KMS-11 (cell line): ENCODE results near the gene KNOP1.

Source experiments
- H2AFZ ChIP-seq: fragments of 200-600 bp; sonication (generic); 2 replicates; pipeline ENCODE4 v1.6.1; 2016; ENCODE audit warnings: antibody characterized with exemption, mixed run types, low read depth
- H3K27ac ChIP-seq: fragments of 200-600 bp; sonication (generic); 2 replicates; pipeline ENCODE4 v1.6.1; 2016; ENCODE audit warnings: mild to moderate bottlenecking, mixed run types
- H3K27me3 ChIP-seq: fragments of 200-600 bp; sonication (generic); 2 replicates; pipeline ENCODE4 v1.6.1; 2017; ENCODE audit warnings: mild to moderate bottlenecking, low read depth, mixed run types, moderate library complexity; ENCODE audit not compliant: insufficient read depth
- H3K36me3 ChIP-seq: fragments of 200-600 bp; sonication (generic); 2 replicates; pipeline ENCODE4 v1.6.1; 2017; ENCODE audit warnings: mild to moderate bottlenecking, mixed run types; ENCODE audit not compliant: insufficient read depth
- H3K4me1 ChIP-seq: fragments of 200-600 bp; sonication (generic); 2 replicates; pipeline ENCODE4 v1.6.1; 2016; ENCODE audit warnings: mild to moderate bottlenecking, low read depth, mixed run types; ENCODE audit not compliant: poor library complexity, severe bottlenecking
- H3K4me2 ChIP-seq: fragments of 200-600 bp; sonication (generic); 2 replicates; pipeline ENCODE4 v1.7.0; 2016; ENCODE audit warnings: mild to moderate bottlenecking, mixed run types
- H3K4me3 ChIP-seq: fragments of 200-600 bp; sonication (generic); IDR thresholded peaks from 2 replicates; pipeline ENCODE4 v1.6.1; 2017; ENCODE audit warnings: low read depth, low read length, mixed read lengths; ENCODE audit not compliant: insufficient read depth
- H3K79me2 ChIP-seq: fragments of 200-600 bp; sonication (generic); 2 replicates; pipeline ENCODE4 v1.6.1; 2016; ENCODE audit warnings: low read depth, mixed run types; ENCODE audit not compliant: insufficient read depth
- H3K9ac ChIP-seq: fragments of 200-600 bp; sonication (generic); 2 replicates; pipeline ENCODE4 v1.6.1; 2016; ENCODE audit warnings: mild to moderate bottlenecking, mixed run types
- H4K20me1 ChIP-seq: fragments of 200-600 bp; sonication (generic); 2 replicates; pipeline ENCODE4 v1.6.1; 2016; ENCODE audit warnings: mild to moderate bottlenecking, mixed run types; ENCODE audit not compliant: insufficient read depth
- CTCF ChIP-seq: fragments of 200-600 bp; sonication (generic); conservative IDR thresholded peaks from 2 replicates; pipeline ENCODE4 v1.6.1; 2017; ENCODE audit warnings: low read depth, mild to moderate bottlenecking, antibody characterized with exemption, low read length, moderate library complexity, mixed read lengths

The KNOP1 gene

GRCh38 chr16:19704321-19705145 is 13.5 kb downstream of the KNOP1 start:
- peaks cover 14% of the 10 kb centered on the region; the same call in 1 of the 2 replicates for H3K36me3 ChIP-seq
- no peaks in the 10 kb centered on the region for H3K79me2 ChIP-seq
- no peaks in the 10 kb centered on the region for H3K4me1 ChIP-seq
- no peak overlapping the region for H3K4me2 ChIP-seq
- H3K27me3 ChIP-seq: no peaks in the 10 kb centered on the region
- H3K27ac ChIP-seq: no peak overlapping the region
- no peak for TF ChIP-seq CTCF
- H2AFZ ChIP-seq: no peak overlapping the region
- no peaks in the 10 kb centered on the region for H4K20me1 ChIP-seq
- no peak overlapping the region for H3K9ac ChIP-seq
- H3K4me3 ChIP-seq: no peak overlapping the region

GRCh38 chr16:19703172-19703889 is 14.7 kb downstream of the KNOP1 start:
- Histone ChIP-seq H3K27me3 (no peaks in the 10 kb centered on the region), H2AFZ (no peak overlapping the region), H3K4me1 (no peaks in the 10 kb centered on the region), H3K27ac (no peak overlapping the region), H3K79me2 (no peaks in the 10 kb centered on the region), H3K4me3 (no peak overlapping the region), H3K36me3 (peaks cover 14% of the 10 kb centered on the region; the same call in 1 of the 2 replicates), H3K9ac (no peak overlapping the region), H3K4me2 (no peak overlapping the region), H4K20me1 (no peaks in the 10 kb centered on the region)
- no peak for TF ChIP-seq CTCF

- H3K4me1 ChIP-seq: peaks cover 9% of the 10 kb centered on the region
Observed at GRCh38 chr16:19701091-19701490, 16.9 kb downstream of the KNOP1 start.

DNA sequence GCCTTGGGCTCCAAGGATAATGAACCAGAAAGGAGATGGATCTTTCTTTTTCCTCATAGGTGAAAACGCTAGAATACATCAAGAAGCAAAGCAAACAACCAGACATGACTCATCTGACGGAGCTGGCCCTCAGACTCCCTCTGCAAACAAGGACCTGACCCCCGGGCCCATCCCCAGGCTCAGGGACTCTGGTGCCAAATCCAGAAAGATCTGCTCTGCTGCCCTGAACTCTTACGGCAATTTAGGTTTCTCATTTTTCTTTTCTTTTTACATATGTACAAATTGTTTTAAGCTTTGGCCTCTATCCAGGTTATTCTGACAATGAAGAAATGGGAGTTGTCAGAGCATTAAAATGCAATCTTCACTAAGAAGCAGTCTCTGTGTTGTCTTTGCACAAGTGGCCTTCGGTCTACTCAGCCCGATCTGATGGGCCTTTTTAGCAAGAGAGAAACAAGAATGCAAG is 17.7 kb downstream of the KNOP1 start:
- Histone ChIP-seq H3K27me3 (no peaks in the 10 kb centered on the region), H4K20me1 (no peaks in the 10 kb centered on the region), H3K4me3 (no peak overlapping the region), H3K27ac (no peak overlapping the region), H3K79me2 (no peaks in the 10 kb centered on the region), H3K4me1 (peaks cover 9% of the 10 kb centered on the region), H3K4me2 (no peak overlapping the region), H3K9ac (no peak overlapping the region), H2AFZ (no peak overlapping the region), H3K36me3 (peaks cover 9% of the 10 kb centered on the region; the same call in 1 of the 2 replicates)
- no peak for TF ChIP-seq CTCF

More at GRCh38 chr16:19701091-19701490, 16.9 kb downstream of the KNOP1 start:
- H3K4me2 ChIP-seq: no peak overlapping the region
- peaks cover 14% of the 10 kb centered on the region; the same call in 1 of the 2 replicates for H3K36me3 ChIP-seq
- H3K4me3 ChIP-seq: no peak overlapping the region
- no peak overlapping the region for H3K9ac ChIP-seq
- H3K27me3 ChIP-seq: no peaks in the 10 kb centered on the region
- no peak for TF ChIP-seq CTCF
- H4K20me1 ChIP-seq: no peaks in the 10 kb centered on the region
- no peaks in the 10 kb centered on the region for H3K79me2 ChIP-seq
- H2AFZ ChIP-seq: no peak overlapping the region
- no peak overlapping the region for H3K27ac ChIP-seq
